ENCODE results near the gene ASB16. TPM values are rescaled to one million over a fixed set of nuclear protein-coding genes. Genes with fewer than 3 reads are reported as not detected.
A peak's percentile ranks its signal among the peaks of the same experiment; 100 is the strongest.

ASB16 gene
- total and polyA plus RNA-seq, 9 of the 15 experiments (the other 6 are each of a cell fraction or from before 2014, with no cell fraction given) = 0.03 to 0.07 TPM; not detected in 7

DNA sequence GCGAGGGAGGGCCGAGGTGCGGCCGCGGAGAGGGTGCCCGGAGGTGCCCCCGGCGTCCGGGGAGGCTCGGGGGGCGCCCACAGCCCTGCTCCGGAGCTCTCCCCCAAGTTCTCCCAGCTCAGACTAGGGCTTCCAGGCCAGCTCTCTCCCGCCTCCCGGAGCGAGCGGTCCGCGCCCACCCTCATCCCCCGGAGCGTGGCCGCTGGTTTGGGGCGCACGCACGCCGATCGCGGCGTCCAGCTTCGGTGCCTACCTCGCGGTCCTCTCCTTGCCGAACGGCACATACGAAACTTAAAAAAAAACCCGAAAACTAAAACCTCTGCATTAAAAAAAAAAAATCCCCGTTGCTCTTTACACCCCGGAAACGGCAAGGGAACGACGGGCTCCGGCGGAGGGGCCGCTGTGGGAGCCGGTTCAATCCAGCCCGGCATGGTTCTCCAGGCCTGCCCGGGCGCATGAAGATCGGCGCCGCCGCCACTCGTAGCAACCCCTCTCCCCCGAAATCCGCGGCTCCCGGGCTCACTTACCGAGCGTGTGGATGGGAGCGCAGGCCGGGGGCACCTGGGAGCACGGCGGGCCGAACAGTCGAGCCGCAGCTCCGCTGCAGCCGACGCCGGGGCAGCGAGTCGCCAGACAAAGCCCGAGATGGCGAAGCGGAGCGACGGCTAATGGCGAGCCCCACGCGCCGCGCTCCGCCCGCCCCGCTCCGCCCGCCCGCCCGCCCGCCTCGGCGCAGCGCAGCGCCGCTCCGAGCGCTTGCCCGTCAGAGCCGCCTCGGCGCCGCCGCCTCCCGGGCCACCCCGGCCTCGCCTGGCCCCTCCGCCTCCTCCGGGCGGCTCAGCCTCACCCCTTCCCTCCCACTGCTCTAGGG, 49.9 kb downstream of the ASB16 start (continued):
- 0 out of 2 replicates have a peak, but pooled peaks have one; percentile 14 for TF ChIP-seq ELF1 (tag; IDR thresholded peaks at IDR 0.05)
- no peak for TF ChIP-seq RBM39 (optimal IDR thresholded peaks at IDR 0.05; ENCODE audit: low read depth, low read length)
- TF ChIP-seq, protein P1, sequence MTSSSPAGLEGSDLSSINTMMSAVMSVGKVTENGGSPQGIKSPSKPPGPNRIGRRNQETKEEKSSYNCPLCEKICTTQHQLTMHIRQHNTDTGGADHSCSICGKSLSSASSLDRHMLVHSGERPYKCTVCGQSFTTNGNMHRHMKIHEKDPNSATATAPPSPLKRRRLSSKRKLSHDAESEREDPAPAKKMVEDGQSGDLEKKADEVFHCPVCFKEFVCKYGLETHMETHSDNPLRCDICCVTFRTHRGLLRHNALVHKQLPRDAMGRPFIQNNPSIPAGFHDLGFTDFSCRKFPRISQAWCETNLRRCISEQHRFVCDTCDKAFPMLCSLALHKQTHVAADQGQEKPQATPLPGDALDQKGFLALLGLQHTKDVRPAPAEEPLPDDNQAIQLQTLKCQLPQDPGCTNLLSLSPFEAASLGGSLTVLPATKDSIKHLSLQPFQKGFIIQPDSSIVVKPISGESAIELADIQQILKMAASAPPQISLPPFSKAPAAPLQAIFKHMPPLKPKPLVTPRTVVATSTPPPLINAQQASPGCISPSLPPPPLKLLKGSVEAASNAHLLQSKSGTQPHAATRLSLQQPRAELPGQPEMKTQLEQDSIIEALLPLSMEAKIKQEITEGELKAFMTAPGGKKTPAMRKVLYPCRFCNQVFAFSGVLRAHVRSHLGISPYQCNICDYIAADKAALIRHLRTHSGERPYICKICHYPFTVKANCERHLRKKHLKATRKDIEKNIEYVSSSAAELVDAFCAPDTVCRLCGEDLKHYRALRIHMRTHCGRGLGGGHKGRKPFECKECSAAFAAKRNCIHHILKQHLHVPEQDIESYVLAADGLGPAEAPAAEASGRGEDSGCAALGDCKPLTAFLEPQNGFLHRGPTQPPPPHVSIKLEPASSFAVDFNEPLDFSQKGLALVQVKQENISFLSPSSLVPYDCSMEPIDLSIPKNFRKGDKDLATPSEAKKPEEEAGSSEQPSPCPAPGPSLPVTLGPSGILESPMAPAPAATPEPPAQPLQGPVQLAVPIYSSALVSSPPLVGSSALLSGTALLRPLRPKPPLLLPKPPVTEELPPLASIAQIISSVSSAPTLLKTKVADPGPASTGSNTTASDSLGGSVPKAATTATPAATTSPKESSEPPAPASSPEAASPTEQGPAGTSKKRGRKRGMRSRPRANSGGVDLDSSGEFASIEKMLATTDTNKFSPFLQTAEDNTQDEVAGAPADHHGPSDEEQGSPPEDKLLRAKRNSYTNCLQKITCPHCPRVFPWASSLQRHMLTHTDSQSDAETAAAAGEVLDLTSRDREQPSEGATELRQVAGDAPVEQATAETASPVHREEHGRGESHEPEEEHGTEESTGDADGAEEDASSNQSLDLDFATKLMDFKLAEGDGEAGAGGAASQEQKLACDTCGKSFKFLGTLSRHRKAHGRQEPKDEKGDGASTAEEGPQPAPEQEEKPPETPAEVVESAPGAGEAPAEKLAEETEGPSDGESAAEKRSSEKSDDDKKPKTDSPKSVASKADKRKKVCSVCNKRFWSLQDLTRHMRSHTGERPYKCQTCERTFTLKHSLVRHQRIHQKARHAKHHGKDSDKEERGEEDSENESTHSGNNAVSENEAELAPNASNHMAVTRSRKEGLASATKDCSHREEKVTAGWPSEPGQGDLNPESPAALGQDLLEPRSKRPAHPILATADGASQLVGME (CRISPR knock-in tag; IDR thresholded peaks at IDR 0.05) = no peak
- no peak for TF ChIP-seq RBM25 (IDR thresholded peaks at IDR 0.05; ENCODE audit: low read depth, low read length, severe bottlenecking)
- 0 out of 2 replicates have a peak, but pooled peaks have one; percentile 34 for TF ChIP-seq SMARCE1 (IDR thresholded peaks at IDR 0.05)
- no peak for TF ChIP-seq HDAC8 (tag; IDR thresholded peaks at IDR 0.05)
- TF ChIP-seq TGIF2 (CRISPR knock-in tag; IDR thresholded peaks at IDR 0.05) = 0 out of 2 replicates have a peak, but pooled peaks have one; percentile 20
- TF ChIP-seq, protein P2, sequence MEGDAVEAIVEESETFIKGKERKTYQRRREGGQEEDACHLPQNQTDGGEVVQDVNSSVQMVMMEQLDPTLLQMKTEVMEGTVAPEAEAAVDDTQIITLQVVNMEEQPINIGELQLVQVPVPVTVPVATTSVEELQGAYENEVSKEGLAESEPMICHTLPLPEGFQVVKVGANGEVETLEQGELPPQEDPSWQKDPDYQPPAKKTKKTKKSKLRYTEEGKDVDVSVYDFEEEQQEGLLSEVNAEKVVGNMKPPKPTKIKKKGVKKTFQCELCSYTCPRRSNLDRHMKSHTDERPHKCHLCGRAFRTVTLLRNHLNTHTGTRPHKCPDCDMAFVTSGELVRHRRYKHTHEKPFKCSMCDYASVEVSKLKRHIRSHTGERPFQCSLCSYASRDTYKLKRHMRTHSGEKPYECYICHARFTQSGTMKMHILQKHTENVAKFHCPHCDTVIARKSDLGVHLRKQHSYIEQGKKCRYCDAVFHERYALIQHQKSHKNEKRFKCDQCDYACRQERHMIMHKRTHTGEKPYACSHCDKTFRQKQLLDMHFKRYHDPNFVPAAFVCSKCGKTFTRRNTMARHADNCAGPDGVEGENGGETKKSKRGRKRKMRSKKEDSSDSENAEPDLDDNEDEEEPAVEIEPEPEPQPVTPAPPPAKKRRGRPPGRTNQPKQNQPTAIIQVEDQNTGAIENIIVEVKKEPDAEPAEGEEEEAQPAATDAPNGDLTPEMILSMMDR (IDR thresholded peaks at IDR 0.05 in 2 of 3, conservative IDR thresholded peaks at IDR 0.05 in 1 of 3; ENCODE audit: insufficient read depth in 2 of 3, low read depth in 1 of 3, low read length in 3 of 3) = no peak
- no peak for TF ChIP-seq ZSCAN32 (CRISPR knock-in tag; IDR thresholded peaks at IDR 0.05)
- TF ChIP-seq ILF3 (IDR thresholded peaks at IDR 0.05; ENCODE audit: borderline replicate concordance) = no peak
- TF ChIP-seq ZNF75A (CRISPR knock-in tag; IDR thresholded peaks at IDR 0.05) = no peak
- no peak for TF ChIP-seq HIVEP1 (CRISPR knock-in tag; IDR thresholded peaks at IDR 0.05)
- TF ChIP-seq YY1 (IDR thresholded peaks at IDR 0.05; ENCODE audit: borderline replicate concordance in 1 of 3, control insufficient read depth in 1 of 3, extremely low read depth in 1 of 3, insufficient read depth in 3 of 3, insufficient read length in 1 of 3, insufficient replicate concordance in 2 of 3, low read depth in 1 of 3, low read length in 2 of 3) = peak in 1 of 3 experiments; percentile 76
- TF ChIP-seq CTBP1 (IDR thresholded peaks at IDR 0.05; ENCODE audit: borderline replicate concordance) = peak; percentile 48
- no peak for TF ChIP-seq ZNF436 (CRISPR knock-in tag; IDR thresholded peaks at IDR 0.05)
- no peak for TF ChIP-seq KDM4B (IDR thresholded peaks at IDR 0.05; ENCODE audit: borderline replicate concordance in 2 of 2, low read depth in 1 of 2)
- TF ChIP-seq BRF1 (IDR thresholded peaks at IDR 0.05; ENCODE audit: borderline replicate concordance, extremely low read depth, insufficient read length) = no peak
- no peak for TF ChIP-seq ZBTB17 (CRISPR knock-in tag; IDR thresholded peaks at IDR 0.05)
- TF ChIP-seq PTRF (tag; IDR thresholded peaks at IDR 0.05) = no peak
- TF ChIP-seq ZNF384 (IDR thresholded peaks at IDR 0.05; ENCODE audit: low read depth, low read length) = peak; percentile 31; the same call in 1 of the 2 replicates
